SK-N-SH (cell line): ENCODE results near the gene ENPP5. TPM values are rescaled to one million over a fixed set of nuclear protein-coding genes. Genes with fewer than 3 reads are reported as not detected.

Experiments
- CTCF ChIA-PET: fragments of 300-600, 350-600 bp; formaldehyde crosslinking; extraction: SDS; loops from one replicate; lab custom pipeline; 2021; lab: Yijun Ruan, JAX
- POLR2A ChIA-PET: fragments of 350-600 bp; sonication (Branson Sonifier 250); formaldehyde crosslinking; extraction: SDS; loops from one replicate; lab custom pipeline; 2020; ENCODE audit warnings: antibody characterized with exemption, inconsistent platforms; lab: Yijun Ruan, JAX
- DNase-seq: peaks from one replicate; pipeline ENCODE4 v3.0.0; 2012
- H2AFZ ChIP-seq: fragments of 200-600 bp; sonication (generic); 2 replicates; pipeline ENCODE4 v1.8.1; 2016; ENCODE audit warnings: antibody characterized with exemption, mild to moderate bottlenecking, low read depth
- H3F3A ChIP-seq: fragments of 200-600 bp; sonication (generic); replicated peaks from 2 replicates; pipeline ENCODE3; 2016; ENCODE audit warnings: antibody characterized with exemption, mild to moderate bottlenecking; ENCODE audit not compliant: insufficient read depth
- H3K27ac ChIP-seq, 2 experiments: fragments of 200-500 bp in 1 of 2; fragments of 200-600 bp in 1 of 2; sonication (Bioruptor generic) in 1 of 2; sonication (generic), shearing (Covaris generic) in 1 of 2; 2 replicates each; pipeline versions ENCODE4 v1.5.1 to v1.6.1; 2014 to 2016; ENCODE audit warnings: low read depth in 2 of 2, inconsistent platforms in 1 of 2, low read length in 1 of 2, mild to moderate bottlenecking in 1 of 2, mixed read lengths in 1 of 2
- H3K27me3 ChIP-seq: fragments of 200-600 bp; sonication (generic), shearing (Covaris generic); 2 replicates; pipeline ENCODE4 v1.6.1; 2016; ENCODE audit warnings: mixed run types; ENCODE audit not compliant: insufficient read depth
- H3K36me3 ChIP-seq, 2 experiments: fragments of 200-500 bp in 1 of 2; fragments of 200-600 bp in 1 of 2; sonication (Bioruptor generic) in 1 of 2; sonication (generic) in 1 of 2; replicated peaks in 1 of 2; 2 replicates each; pipeline versions ENCODE3 to v1.5.1; 2014 to 2016; ENCODE audit warnings: low read length in 1 of 2, mild to moderate bottlenecking in 1 of 2; ENCODE audit not compliant: insufficient read depth in 2 of 2, control insufficient read depth in 1 of 2
- H3K4me1 ChIP-seq, 2 experiments: fragments of 200-500 bp in 1 of 2; fragments of 200-600 bp in 1 of 2; sonication (Bioruptor generic) in 1 of 2; sonication (generic), shearing (Covaris generic) in 1 of 2; 2 replicates each; pipeline versions ENCODE4 v1.5.1 to v1.6.1; 2014 to 2016; ENCODE audit warnings: low read depth in 1 of 2, low read length in 1 of 2, mixed run types in 1 of 2; ENCODE audit not compliant: insufficient read depth in 2 of 2, control insufficient read depth in 1 of 2
- H3K4me2 ChIP-seq: fragments of 200-600 bp; sonication (generic), shearing (Covaris generic); 2 replicates; pipeline ENCODE4 v1.6.1; 2017; ENCODE audit warnings: mixed run types
- H3K4me3 ChIP-seq, 2 experiments: fragments of 200-500 bp in 1 of 2; fragments of 200-600 bp in 1 of 2; sonication (Bioruptor generic) in 1 of 2; sonication (generic), shearing (Covaris generic) in 1 of 2; 2 replicates each; pipeline versions ENCODE4 v1.5.1 to v1.8.1; 2014 to 2016; ENCODE audit warnings: low read depth in 2 of 2, inconsistent platforms in 1 of 2, low read length in 1 of 2, mild to moderate bottlenecking in 1 of 2, mixed read lengths in 1 of 2, moderate library complexity in 1 of 2
- H3K79me2 ChIP-seq: fragments of 200-600 bp; sonication (generic); 2 replicates; pipeline ENCODE4 v1.8.1; 2017; ENCODE audit warnings: mild to moderate bottlenecking; ENCODE audit not compliant: insufficient read depth
- H3K9ac ChIP-seq: fragments of 200-600 bp; sonication (generic); 2 replicates; pipeline ENCODE4 v1.6.1; 2017; ENCODE audit warnings: mixed run types
- H3K9me2 ChIP-seq: fragments of 200-600 bp; sonication (generic); 2 replicates; pipeline ENCODE4 v1.6.1; 2017; ENCODE audit warnings: mixed run types
- H3K9me3 ChIP-seq: fragments of 200-600 bp; sonication (generic); 2 replicates; pipeline ENCODE4 v1.6.1; 2017; ENCODE audit warnings: mixed run types, mild to moderate bottlenecking, moderate library complexity
- H4K20me1 ChIP-seq: fragments of 200-600 bp; sonication (generic); 2 replicates; pipeline ENCODE4 v1.6.1; 2017; ENCODE audit warnings: mild to moderate bottlenecking, mixed run types; ENCODE audit not compliant: insufficient read depth
- CHD2 ChIP-seq: fragments of 150-350 bp; IDR thresholded peaks from 2 replicates; pipeline ENCODE4 v1.6.1; 2018; ENCODE audit warnings: low read length; ENCODE audit not compliant: partially characterized antibody
- CTCF ChIP-seq: fragments of 200-600 bp; sonication (generic); IDR thresholded peaks from 2 replicates; pipeline ENCODE4 v1.6.1; 2017; ENCODE audit warnings: antibody characterized with exemption, mild to moderate bottlenecking, moderate library complexity
- FOSL2 ChIP-seq: IDR thresholded peaks from 2 replicates; pipeline ENCODE4 v1.4.0; 2012; ENCODE audit warnings: low read depth, mild to moderate bottlenecking, moderate library complexity, borderline replicate concordance
- FOXJ3 ChIP-seq: sonication (generic); formaldehyde crosslinking; IDR thresholded peaks from 2 replicates; pipeline ENCODE4 v1.5.1; 2020; ENCODE audit warnings: mild to moderate bottlenecking, missing genetic modification reagents
- FOXM1 ChIP-seq: IDR thresholded peaks from 2 replicates; pipeline ENCODE4 v1.4.0; 2012; ENCODE audit warnings: low read depth, mild to moderate bottlenecking
- GATA2 ChIP-seq: sonication (generic); formaldehyde crosslinking; IDR thresholded peaks from 2 replicates; pipeline ENCODE4 v1.5.0; 2020; ENCODE audit warnings: mild to moderate bottlenecking, missing genetic modification reagents
- MAX ChIP-seq: IDR thresholded peaks from 2 replicates; pipeline ENCODE4 v1.4.0; 2012; ENCODE audit warnings: low read depth
- MEF2A ChIP-seq: IDR thresholded peaks from 2 replicates; pipeline ENCODE4 v1.4.0; 2012; ENCODE audit warnings: low read depth, borderline replicate concordance
- MXI1 ChIP-seq: IDR thresholded peaks from 2 replicates; pipeline ENCODE4 v1.6.1; 2012; ENCODE audit warnings: mild to moderate bottlenecking, low read depth, low read length, improper control_type of control experiment
- POLR2AphosphoS5 ChIP-seq: IDR thresholded peaks from 2 replicates; pipeline ENCODE4 v1.6.1; 2012; ENCODE audit warnings: low read depth, low read length
- RCOR1 ChIP-seq: fragments of 150-350 bp; IDR thresholded peaks from 2 replicates; pipeline ENCODE4 v1.6.1; 2017; ENCODE audit warnings: antibody characterized with exemption, low read length
- REST ChIP-seq: IDR thresholded peaks from 2 replicates; pipeline ENCODE4 v1.6.1; 2012; ENCODE audit warnings: mild to moderate bottlenecking, low read depth, low read length, moderate library complexity
- SIN3A ChIP-seq: IDR thresholded peaks from 2 replicates; pipeline ENCODE4 v1.6.1; 2012; ENCODE audit warnings: low read depth, mild to moderate bottlenecking, low read length, moderate library complexity, borderline replicate concordance
- SMC3 ChIP-seq: IDR thresholded peaks from 2 replicates; pipeline ENCODE4 v1.6.1; 2012; ENCODE audit warnings: low read depth, low read length, improper control_type of control experiment
- TAF1 ChIP-seq: IDR thresholded peaks from 2 replicates; pipeline ENCODE4 v1.6.1; 2012; ENCODE audit warnings: low read depth, mild to moderate bottlenecking, low read length, moderate library complexity, borderline replicate concordance
- YY1 ChIP-seq: IDR thresholded peaks from 2 replicates; pipeline ENCODE4 v1.4.0; 2012; ENCODE audit warnings: low read depth, mild to moderate bottlenecking
- ZBTB33 ChIP-seq: IDR thresholded peaks from 2 replicates; pipeline ENCODE4 v1.4.0; 2012; ENCODE audit warnings: low read depth, borderline replicate concordance
- WGBS: methylation state at CpG from one replicate; pipeline ENCODE4 v1.1.6; 2017; ENCODE audit warnings: low lambda C conversion rate; 5-methylcytosine and 5-hydroxymethylcytosine counted together
- polyA plus RNA-seq, 3 experiments: library from polyadenylated mRNA; depleted of rRNA; stranded (reverse); fragments of >200 nt; gene quantifications; 2 replicates each; pipeline ENCODE4 v1.2.3, GENCODE V29; 2012

Gene ENPP5
- polyA plus RNA-seq, 1 of the 3 experiments (the other 2 are of a cell fraction) = not detected

GRCh38 chr6:46174904-46175303 lies 4.1 kb upstream of the ENPP5 start:
- Histone ChIP-seq H3K36me3 (no peaks in the 10 kb centered on the region), H3K27ac (no peak overlapping the region), H3K9ac (no peak overlapping the region), H3K4me3 (no peak overlapping the region), H3K79me2 (no peaks in the 10 kb centered on the region), H3K4me2 (no peak overlapping the region), H3K9me3 (no peaks in the 10 kb centered on the region), H2AFZ (no peak overlapping the region), H3F3A (no peaks in the 10 kb centered on the region), H3K9me2 (no peaks in the 10 kb centered on the region), H3K27me3 (peaks cover 31% of the 10 kb centered on the region), H4K20me1 (no peaks in the 10 kb centered on the region), H3K4me1 (no peaks in the 10 kb centered on the region)
- DNase-seq = no peak
- TF ChIP-seq TAF1 (no peak), FOXM1 (no peak), ZBTB33 (no peak), MAX (no peak), CTCF (no peak), FOSL2 (no peak), MEF2A (no peak), REST (no peak), GATA2 (CRISPR knock-in tag) (no peak), YY1 (no peak), SIN3A (no peak), POLR2AphosphoS5 (no peak), SMC3 (no peak), RCOR1 (no peak), FOXJ3 (CRISPR knock-in tag) (no peak), MXI1 (no peak), CHD2 (no peak)
- CTCF ChIA-PET = no interaction called here
- POLR2A ChIA-PET = no interaction called here
- 13% methylated on average over 3 of the region's 3 CpGs for WGBS
